Stomach (tissue), 4 donors: ENCODE data around the gene MACROD1.

Source experiments
- POLR2AphosphoS5 ChIP-seq, 3 donors: sonication (generic); formaldehyde crosslinking; IDR thresholded peaks; one replicate each; pipeline ENCODE4 v1.6.1; 2016; ENCODE audit warnings: antibody characterized with exemption in 3 of 3
- TF ChIP-seq, protein P1 (sequence below), 7 experiments: fragments of 450-650 bp in 4 of 7; fragments of 200-600 bp in 3 of 7; sonication (generic) in 3 of 7; IDR thresholded peaks; one replicate each; pipeline ENCODE4 v1.5.1; 2016 to 2019; ENCODE audit warnings: antibody characterized with exemption in 7 of 7, control low read depth in 2 of 7, mild to moderate bottlenecking in 1 of 7

- TF ChIP-seq, protein P1, sequence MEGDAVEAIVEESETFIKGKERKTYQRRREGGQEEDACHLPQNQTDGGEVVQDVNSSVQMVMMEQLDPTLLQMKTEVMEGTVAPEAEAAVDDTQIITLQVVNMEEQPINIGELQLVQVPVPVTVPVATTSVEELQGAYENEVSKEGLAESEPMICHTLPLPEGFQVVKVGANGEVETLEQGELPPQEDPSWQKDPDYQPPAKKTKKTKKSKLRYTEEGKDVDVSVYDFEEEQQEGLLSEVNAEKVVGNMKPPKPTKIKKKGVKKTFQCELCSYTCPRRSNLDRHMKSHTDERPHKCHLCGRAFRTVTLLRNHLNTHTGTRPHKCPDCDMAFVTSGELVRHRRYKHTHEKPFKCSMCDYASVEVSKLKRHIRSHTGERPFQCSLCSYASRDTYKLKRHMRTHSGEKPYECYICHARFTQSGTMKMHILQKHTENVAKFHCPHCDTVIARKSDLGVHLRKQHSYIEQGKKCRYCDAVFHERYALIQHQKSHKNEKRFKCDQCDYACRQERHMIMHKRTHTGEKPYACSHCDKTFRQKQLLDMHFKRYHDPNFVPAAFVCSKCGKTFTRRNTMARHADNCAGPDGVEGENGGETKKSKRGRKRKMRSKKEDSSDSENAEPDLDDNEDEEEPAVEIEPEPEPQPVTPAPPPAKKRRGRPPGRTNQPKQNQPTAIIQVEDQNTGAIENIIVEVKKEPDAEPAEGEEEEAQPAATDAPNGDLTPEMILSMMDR (IDR thresholded peaks at IDR 0.05): no peak
- TF ChIP-seq POLR2AphosphoS5 (IDR thresholded peaks at IDR 0.05): no peak
These were observed 85.5 kb downstream of the MACROD1 start for GRCh38 chr11:64080390-64080789.
